Measurements from ENCODE around the gene HINT2. TPM values are rescaled to one million over a fixed set of nuclear protein-coding genes. Genes with fewer than 3 reads are reported as not detected.

HINT2 gene
- total RNA-seq, 1 donor from 2014 or later, result 24.1 TPM

DNA sequence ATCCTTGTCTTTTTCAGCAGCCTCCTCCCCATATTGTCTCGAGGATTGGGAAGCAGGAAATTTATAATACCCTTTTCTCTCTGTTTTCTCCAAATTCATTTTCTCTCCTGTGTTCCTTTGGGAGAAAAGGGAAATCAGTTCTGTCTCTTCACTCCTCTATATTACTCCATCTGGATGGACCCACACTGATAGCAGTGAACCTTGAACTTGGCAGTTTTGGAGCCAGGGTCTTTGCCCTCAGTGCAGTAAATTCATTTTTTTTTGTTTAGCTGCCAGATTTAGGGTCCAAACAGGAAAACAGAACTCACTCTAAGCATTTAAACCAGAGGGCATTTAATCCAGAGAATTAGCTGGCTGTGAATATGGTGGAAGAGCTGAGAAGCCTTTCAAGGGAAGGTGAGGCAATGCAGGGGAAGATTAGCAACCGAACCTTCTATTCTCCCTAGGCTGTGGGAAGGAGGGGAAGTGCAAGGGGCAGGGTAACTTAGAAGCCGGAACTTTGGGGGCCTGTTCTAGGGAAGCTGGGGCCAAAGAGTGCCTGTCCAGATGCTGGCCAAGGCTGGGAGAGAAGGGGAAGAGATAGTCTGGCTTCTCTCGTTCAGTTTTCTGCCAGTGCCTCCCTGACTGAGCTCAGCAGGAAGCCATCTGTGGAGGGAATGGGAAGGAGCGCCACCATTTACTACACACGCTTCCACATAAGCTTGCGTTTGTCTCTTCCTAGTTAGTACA lies 39.8 kb downstream of the HINT2 start:
- Histone ChIP-seq H3K9me3 (no peaks in the 10 kb centered on the region), H3K27me3 (no peaks in the 10 kb centered on the region), H3K27ac (no peak overlapping the region), H3K4me3 (no peak overlapping the region), H3K4me1 (peaks cover 13% of the 10 kb centered on the region), H3K36me3 (no peaks in the 10 kb centered on the region)
- DNase-seq (ENCODE audit: extremely low spot score in 2 of 2), result no peak
- intact Hi-C loops (cut with DNase I), result no loop called here
- TF ChIP-seq POLR2AphosphoS5 (IDR thresholded peaks at IDR 0.05; ENCODE audit: insufficient read depth in 1 of 2, low read depth in 1 of 2), result no peak
- TF ChIP-seq, protein P1, sequence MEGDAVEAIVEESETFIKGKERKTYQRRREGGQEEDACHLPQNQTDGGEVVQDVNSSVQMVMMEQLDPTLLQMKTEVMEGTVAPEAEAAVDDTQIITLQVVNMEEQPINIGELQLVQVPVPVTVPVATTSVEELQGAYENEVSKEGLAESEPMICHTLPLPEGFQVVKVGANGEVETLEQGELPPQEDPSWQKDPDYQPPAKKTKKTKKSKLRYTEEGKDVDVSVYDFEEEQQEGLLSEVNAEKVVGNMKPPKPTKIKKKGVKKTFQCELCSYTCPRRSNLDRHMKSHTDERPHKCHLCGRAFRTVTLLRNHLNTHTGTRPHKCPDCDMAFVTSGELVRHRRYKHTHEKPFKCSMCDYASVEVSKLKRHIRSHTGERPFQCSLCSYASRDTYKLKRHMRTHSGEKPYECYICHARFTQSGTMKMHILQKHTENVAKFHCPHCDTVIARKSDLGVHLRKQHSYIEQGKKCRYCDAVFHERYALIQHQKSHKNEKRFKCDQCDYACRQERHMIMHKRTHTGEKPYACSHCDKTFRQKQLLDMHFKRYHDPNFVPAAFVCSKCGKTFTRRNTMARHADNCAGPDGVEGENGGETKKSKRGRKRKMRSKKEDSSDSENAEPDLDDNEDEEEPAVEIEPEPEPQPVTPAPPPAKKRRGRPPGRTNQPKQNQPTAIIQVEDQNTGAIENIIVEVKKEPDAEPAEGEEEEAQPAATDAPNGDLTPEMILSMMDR (IDR thresholded peaks at IDR 0.05), result no peak
- TF ChIP-seq POLR2A (IDR thresholded peaks at IDR 0.05), result no peak

DNA sequence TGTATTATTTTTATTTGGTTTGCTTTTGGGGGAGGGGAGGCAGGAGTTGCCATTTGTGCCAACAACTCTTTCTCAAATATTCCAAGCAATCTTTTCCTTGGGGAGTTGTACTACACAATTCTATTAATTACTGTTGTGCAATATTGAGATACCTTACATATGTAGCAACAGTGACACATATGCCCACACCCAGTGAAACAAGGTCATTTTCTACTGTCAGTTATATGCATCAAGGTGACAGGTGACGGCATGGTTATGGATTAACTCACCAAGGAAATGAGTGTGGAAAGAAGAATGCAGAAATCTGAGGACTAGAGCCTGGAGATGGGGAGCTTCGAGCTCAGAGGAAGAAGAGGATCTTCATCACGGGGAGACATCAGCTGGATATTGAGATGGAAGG lies 42.9 kb downstream of the HINT2 start:
- intact Hi-C loops (cut with DNase I), result no loop called here
- H3K27ac ChIP-seq, result no peak overlapping the region
- H3K4me3 ChIP-seq, result no peak overlapping the region

DNA sequence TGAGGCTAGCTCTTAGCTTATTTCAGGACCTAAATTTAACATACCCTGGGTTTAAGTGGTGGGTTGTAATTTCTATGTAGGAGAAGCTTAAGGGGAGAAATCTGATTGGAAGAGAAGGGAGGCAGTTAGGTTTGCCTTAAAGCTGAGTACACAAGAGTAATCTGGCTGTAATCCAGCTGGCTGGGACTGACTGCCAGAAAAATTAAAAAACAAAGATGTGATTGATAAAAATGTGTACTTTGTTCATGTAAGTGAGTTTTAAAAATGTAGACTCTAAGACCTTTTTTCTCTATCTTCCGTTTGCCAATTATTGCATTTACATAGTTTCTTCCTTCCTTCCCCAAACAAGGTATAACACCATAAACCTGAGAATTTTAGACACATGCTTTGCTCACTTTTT lies 43.3 kb downstream of the HINT2 start:
- Histone ChIP-seq H3K36me3 (no peaks in the 10 kb centered on the region), H3K27ac (no peak overlapping the region), H3K27me3 (no peaks in the 10 kb centered on the region), H3K4me3 (no peak overlapping the region), H3K9me3 (no peaks in the 10 kb centered on the region), H3K4me1 (peaks cover 13% of the 10 kb centered on the region)
- intact Hi-C loops (cut with DNase I), result no loop called here
- no peak for TF ChIP-seq POLR2A (IDR thresholded peaks at IDR 0.05)
- no peak for TF ChIP-seq POLR2AphosphoS5 (IDR thresholded peaks at IDR 0.05; ENCODE audit: insufficient read depth in 1 of 2, low read depth in 1 of 2)
- TF ChIP-seq, protein P1 (IDR thresholded peaks at IDR 0.05), result no peak
- no peak for DNase-seq (ENCODE audit: extremely low spot score in 2 of 2)

More for the DNA sequence above, 42.9 kb downstream of the HINT2 start:
- Histone ChIP-seq H3K27me3 (no peaks in the 10 kb centered on the region), H3K4me1 (peaks cover 13% of the 10 kb centered on the region), H3K36me3 (no peaks in the 10 kb centered on the region), H3K9me3 (no peaks in the 10 kb centered on the region)
- TF ChIP-seq POLR2AphosphoS5 (IDR thresholded peaks at IDR 0.05; ENCODE audit: insufficient read depth in 1 of 2, low read depth in 1 of 2) (peak in 1 of 2 donors; percentile 58), POLR2A (IDR thresholded peaks at IDR 0.05) (no peak)
- no peak for DNase-seq (ENCODE audit: extremely low spot score in 2 of 2)

DNA sequence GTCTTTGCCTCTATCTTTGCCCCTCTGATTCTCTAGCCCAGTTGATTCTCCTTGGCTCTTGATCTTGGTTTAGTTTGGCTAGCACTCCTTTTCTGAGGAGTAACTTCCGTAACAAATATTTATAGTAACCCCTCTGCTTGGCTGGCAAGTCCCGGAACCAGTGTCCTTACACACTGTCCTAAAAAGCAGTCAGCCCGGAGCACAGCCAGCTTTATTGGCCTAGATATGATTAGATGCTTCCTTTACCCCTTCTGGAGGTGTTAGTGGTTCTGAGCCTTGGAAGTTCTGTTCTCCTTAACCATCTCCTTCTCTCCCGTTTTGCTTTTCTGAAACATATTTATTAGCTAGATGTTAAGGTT lies 43.8 kb downstream of the HINT2 start:
- Histone ChIP-seq H3K9me3 (no peaks in the 10 kb centered on the region), H3K27me3 (no peaks in the 10 kb centered on the region), H3K4me1 (peaks cover 13% of the 10 kb centered on the region), H3K27ac (peak overlapping the region; percentile 15), H3K36me3 (no peaks in the 10 kb centered on the region), H3K4me3 (no peak overlapping the region)
- DNase-seq (ENCODE audit: extremely low spot score in 2 of 2), result no peak
- peak in 1 of 2 donors; percentile 39 for TF ChIP-seq POLR2AphosphoS5 (IDR thresholded peaks at IDR 0.05; ENCODE audit: insufficient read depth in 1 of 2, low read depth in 1 of 2)
- TF ChIP-seq POLR2A (IDR thresholded peaks at IDR 0.05), result no peak
- TF ChIP-seq, protein P1 (IDR thresholded peaks at IDR 0.05), result no peak
- intact Hi-C loops (cut with DNase I), result no loop called here

DNA sequence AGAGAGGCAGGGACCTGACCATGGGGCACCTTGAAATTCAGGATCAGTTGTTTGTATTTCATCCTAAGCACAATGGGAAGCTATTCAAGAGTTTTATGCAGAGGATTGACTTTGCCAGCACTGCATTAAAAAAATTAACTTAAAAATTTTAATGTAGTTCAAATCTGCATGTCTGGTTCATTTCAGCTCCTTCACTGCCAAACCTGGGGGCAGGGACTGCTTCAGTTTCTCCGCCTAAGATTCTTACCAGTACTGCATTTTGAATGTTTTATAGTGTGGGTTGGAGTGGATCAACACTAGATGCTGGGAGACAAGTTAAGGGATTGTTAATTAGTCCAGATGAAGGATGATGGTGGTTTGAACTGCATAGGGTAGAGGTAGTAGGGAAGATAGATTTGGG lies 45.1 kb downstream of the HINT2 start:
- H3K36me3 ChIP-seq, result no peaks in the 10 kb centered on the region
- H3K27ac ChIP-seq, result no peak overlapping the region
- H3K4me3 ChIP-seq, result no peak overlapping the region
- no peaks in the 10 kb centered on the region for H3K27me3 ChIP-seq
- TF ChIP-seq POLR2AphosphoS5 (IDR thresholded peaks at IDR 0.05; ENCODE audit: insufficient read depth in 1 of 2, low read depth in 1 of 2) (no peak), POLR2A (IDR thresholded peaks at IDR 0.05) (no peak)
- TF ChIP-seq, protein P1 (IDR thresholded peaks at IDR 0.05), result no peak
- peaks cover 13% of the 10 kb centered on the region for H3K4me1 ChIP-seq
- DNase-seq (ENCODE audit: extremely low spot score in 2 of 2), result no peak
- intact Hi-C loops (cut with DNase I), result no loop called here
- H3K9me3 ChIP-seq, result no peaks in the 10 kb centered on the region
